HG02973 (cell line): ENCODE measurements around the gene AGAP3.

Experiments used
- ATAC-seq: cut with Tn5 transposase; IDR thresholded peaks from one replicate; pipeline ENCODE4 v1.9.1; 2021; ENCODE audit warnings: moderate library complexity; ENCODE audit not compliant: unreplicated experiment

The AGAP3 gene

GRCh38 chr7:151107882-151108281, 21.6 kb downstream of the AGAP3 start:
- ATAC-seq, result no peak

GRCh38 chr7:151109094-151110048, 23.1 kb downstream of the AGAP3 start:
- no peak for ATAC-seq

GRCh38 chr7:151110236-151110940, 24.1 kb downstream of the AGAP3 start:
- ATAC-seq, result no peak

GRCh38 chr7:151110941-151111645, 24.8 kb downstream of the AGAP3 start:
- peak; percentile 71 for ATAC-seq

GRCh38 chr7:151113344-151114150, 27.3 kb downstream of the AGAP3 start:
- no peak for ATAC-seq

- no peak for ATAC-seq
Measured at GRCh38 chr7:151114151-151115090, 28.1 kb downstream of the AGAP3 start.

GRCh38 chr7:151115121-151115835, 29.0 kb downstream of the AGAP3 start:
- ATAC-seq, result no peak

GRCh38 chr7:151115836-151116418, 29.7 kb downstream of the AGAP3 start:
- ATAC-seq, result no peak

GRCh38 chr7:151116603-151117440, 30.5 kb downstream of the AGAP3 start:
- no peak for ATAC-seq

- ATAC-seq, result no peak
Measured at GRCh38 chr7:151117565-151117964, 31.3 kb downstream of the AGAP3 start.

GRCh38 chr7:151118108-151119054, 32.1 kb downstream of the AGAP3 start:
- no peak for ATAC-seq

- ATAC-seq, result no peak
Measured at GRCh38 chr7:151119055-151119415, 32.8 kb downstream of the AGAP3 start.

GRCh38 chr7:151119902-151120301, 33.6 kb downstream of the AGAP3 start:
- no peak for ATAC-seq

- ATAC-seq, result no peak
Measured at GRCh38 chr7:151120896-151121295, 34.6 kb downstream of the AGAP3 start.

- no peak for ATAC-seq
Measured at GRCh38 chr7:151121380-151122170, 35.3 kb downstream of the AGAP3 start.

GRCh38 chr7:151122276-151122675, 36.0 kb downstream of the AGAP3 start:
- no peak for ATAC-seq
